Measurements from ENCODE around the gene CPAMD8. TPM values are rescaled to one million over a fixed set of nuclear protein-coding genes. Genes with fewer than 3 reads are reported as not detected.

Gene CPAMD8
- polyA plus RNA-seq, 1 donor: 43.5 TPM

Other genes with a start within 250 kb of the CPAMD8 start
- 82.8 TPM for gene SIN3B, start 197.4 kb downstream of the CPAMD8 start, polyA plus RNA-seq (ENCODE audit: insufficient read length)
- 0.81 TPM for gene F2RL3, start 137.8 kb downstream of the CPAMD8 start, polyA plus RNA-seq (ENCODE audit: insufficient read length)
- gene HAUS8, start 48.6 kb upstream of the CPAMD8 start, polyA plus RNA-seq (ENCODE audit: insufficient read length): 18.3 TPM
- 64.1 TPM for gene MYO9B, start 49.0 kb upstream of the CPAMD8 start, polyA plus RNA-seq (ENCODE audit: insufficient read length)
- gene USE1, start 188.5 kb upstream of the CPAMD8 start, polyA plus RNA-seq (ENCODE audit: insufficient read length): 25.1 TPM
- 18.4 TPM for gene OCEL1, start 199.4 kb upstream of the CPAMD8 start, polyA plus RNA-seq (ENCODE audit: insufficient read length)
- 33.4 TPM for gene NR2F6, start 219.1 kb upstream of the CPAMD8 start, polyA plus RNA-seq (ENCODE audit: insufficient read length)
- 5.4 TPM for gene USHBP1, start 237.9 kb upstream of the CPAMD8 start, polyA plus RNA-seq (ENCODE audit: insufficient read length)
- 98.8 TPM for gene BABAM1, start 240.6 kb upstream of the CPAMD8 start, polyA plus RNA-seq (ENCODE audit: insufficient read length)